GM12892 (cell line): ENCODE measurements around the gene OR6K6.

Experiments
- POLR2A ChIP-seq: IDR thresholded peaks from 2 replicates; pipeline ENCODE4 v1.6.1; 2011; ENCODE audit warnings: low read depth, low read length, control low read depth
- POLR2AphosphoS5 ChIP-seq: IDR thresholded peaks from 2 replicates; pipeline ENCODE4 v1.6.1; 2011; ENCODE audit warnings: low read depth, low read length, control low read depth
- TAF1 ChIP-seq: IDR thresholded peaks from 2 replicates; pipeline ENCODE4 v1.6.1; 2011; ENCODE audit warnings: low read depth, mild to moderate bottlenecking, control low read depth, low read length, borderline replicate concordance

DNA sequence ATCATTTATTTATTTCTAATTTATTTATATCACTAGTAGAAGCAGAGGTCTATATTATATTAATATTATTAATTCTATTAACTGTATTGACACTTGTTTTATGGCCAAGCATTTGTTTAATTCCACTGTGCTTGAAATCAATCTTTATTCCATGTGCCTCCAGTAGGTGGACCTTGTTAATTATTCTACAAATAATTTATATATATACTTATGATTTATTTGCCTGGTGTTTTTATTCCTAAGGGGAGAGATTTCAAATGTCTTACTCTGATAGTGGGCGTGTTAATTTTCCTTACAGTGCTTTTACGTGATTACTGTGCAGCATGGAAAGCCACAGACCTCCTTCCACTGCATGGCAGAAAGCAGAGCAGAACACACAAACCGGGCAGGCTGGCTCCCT, 44.0 kb downstream of the OR6K6 start:
- TF ChIP-seq POLR2AphosphoS5, result no peak
- TF ChIP-seq POLR2A, result no peak
- no peak for TF ChIP-seq TAF1
